ENCODE results near the gene GRID2. TPM values are rescaled to one million over a fixed set of nuclear protein-coding genes. Genes with fewer than 3 reads are reported as not detected.

Gene GRID2
- total and polyA plus RNA-seq, 10 of the 15 experiments (the other 5 are each of a cell fraction or from before 2014, with no cell fraction given): not detected

DNA sequence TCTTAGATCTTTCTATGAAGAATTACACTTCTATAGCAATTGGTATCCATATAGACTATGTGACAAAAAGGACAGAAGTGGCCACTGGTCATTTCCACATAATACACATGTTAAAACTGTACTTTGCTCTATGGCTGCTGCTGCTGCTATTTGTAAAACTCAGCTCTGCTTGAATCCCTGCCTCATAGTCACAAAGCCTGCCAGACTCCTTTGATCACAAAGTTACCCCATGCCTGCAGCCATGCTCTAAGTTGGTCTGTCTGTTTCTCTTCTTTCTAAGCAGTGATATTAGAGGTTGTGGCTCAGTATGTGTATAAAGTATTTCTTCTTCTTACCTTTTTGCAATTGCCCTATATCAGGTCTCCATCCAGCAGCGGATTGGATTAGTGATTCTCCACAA, 210.9 kb downstream of the GRID2 start:
- ChIA-PET POLR2A (no interaction called here), SMC1A (ENCODE audit: uncharacterized antibody, unreplicated experiment) (no interaction called here), RAD21 (ENCODE audit: unreplicated experiment) (no interaction called here), CTCF (no interaction called here)
- Histone ChIP-seq H3K4me2 (ENCODE audit: control insufficient read depth, insufficient read depth) (no peak overlapping the region), H4K20me1 (ENCODE audit: control insufficient read depth, insufficient read depth) (no peaks in the 10 kb centered on the region), H3K27me3 (replicated peaks in 1 of 2; ENCODE audit: control insufficient read depth in 2 of 2, insufficient read depth in 2 of 2, low read length in 1 of 2) (no peaks in the 10 kb centered on the region), H3K9ac (ENCODE audit: control insufficient read depth, insufficient read depth, low read length) (no peak overlapping the region), H3K36me3 (ENCODE audit: control insufficient read depth in 2 of 2, insufficient read depth in 2 of 2, low read length in 1 of 2) (no peaks in the 10 kb centered on the region), H2AFZ (ENCODE audit: control insufficient read depth, low read depth, low read length) (no peak overlapping the region), H3K27ac (ENCODE audit: control insufficient read depth, insufficient read depth) (no peak overlapping the region), H3K4me1 (ENCODE audit: control insufficient read depth, insufficient read depth, low read length) (no peaks in the 10 kb centered on the region), H3K4me3 (no peak overlapping the region), H3K9me3 (replicated peaks; ENCODE audit: control insufficient read depth, insufficient read depth, low read length) (no peaks in the 10 kb centered on the region), H3K79me2 (ENCODE audit: control insufficient read depth, insufficient read depth, low read length) (no peaks in the 10 kb centered on the region)
- 0% methylated on average over 1 of the region's 1 CpG for WGBS (ENCODE audit: insufficient coverage, insufficient replicate concordance, low lambda C conversion rate, missing lambda C conversion rate)
- no TSS peak for BruUV-seq (replicated peaks)
- no peak for ATAC-seq
- in situ Hi-C loops (cut with MboI) (no loop called here), intact Hi-C loops (cut with micrococcal nuclease; ENCODE audit: unreplicated experiment) (no loop called here)
- DNase-seq (ENCODE audit: low read depth, low spot score): no peak
- no peak for FAIRE-seq
- no peak for TF ChIP-seq SUZ12 (IDR thresholded peaks at IDR 0.05; ENCODE audit: unreplicated experiment)
- TF ChIP-seq, protein P1, sequence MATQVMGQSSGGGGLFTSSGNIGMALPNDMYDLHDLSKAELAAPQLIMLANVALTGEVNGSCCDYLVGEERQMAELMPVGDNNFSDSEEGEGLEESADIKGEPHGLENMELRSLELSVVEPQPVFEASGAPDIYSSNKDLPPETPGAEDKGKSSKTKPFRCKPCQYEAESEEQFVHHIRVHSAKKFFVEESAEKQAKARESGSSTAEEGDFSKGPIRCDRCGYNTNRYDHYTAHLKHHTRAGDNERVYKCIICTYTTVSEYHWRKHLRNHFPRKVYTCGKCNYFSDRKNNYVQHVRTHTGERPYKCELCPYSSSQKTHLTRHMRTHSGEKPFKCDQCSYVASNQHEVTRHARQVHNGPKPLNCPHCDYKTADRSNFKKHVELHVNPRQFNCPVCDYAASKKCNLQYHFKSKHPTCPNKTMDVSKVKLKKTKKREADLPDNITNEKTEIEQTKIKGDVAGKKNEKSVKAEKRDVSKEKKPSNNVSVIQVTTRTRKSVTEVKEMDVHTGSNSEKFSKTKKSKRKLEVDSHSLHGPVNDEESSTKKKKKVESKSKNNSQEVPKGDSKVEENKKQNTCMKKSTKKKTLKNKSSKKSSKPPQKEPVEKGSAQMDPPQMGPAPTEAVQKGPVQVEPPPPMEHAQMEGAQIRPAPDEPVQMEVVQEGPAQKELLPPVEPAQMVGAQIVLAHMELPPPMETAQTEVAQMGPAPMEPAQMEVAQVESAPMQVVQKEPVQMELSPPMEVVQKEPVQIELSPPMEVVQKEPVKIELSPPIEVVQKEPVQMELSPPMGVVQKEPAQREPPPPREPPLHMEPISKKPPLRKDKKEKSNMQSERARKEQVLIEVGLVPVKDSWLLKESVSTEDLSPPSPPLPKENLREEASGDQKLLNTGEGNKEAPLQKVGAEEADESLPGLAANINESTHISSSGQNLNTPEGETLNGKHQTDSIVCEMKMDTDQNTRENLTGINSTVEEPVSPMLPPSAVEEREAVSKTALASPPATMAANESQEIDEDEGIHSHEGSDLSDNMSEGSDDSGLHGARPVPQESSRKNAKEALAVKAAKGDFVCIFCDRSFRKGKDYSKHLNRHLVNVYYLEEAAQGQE (IDR thresholded peaks at IDR 0.05; ENCODE audit: low read depth, low read length): no peak

DNA sequence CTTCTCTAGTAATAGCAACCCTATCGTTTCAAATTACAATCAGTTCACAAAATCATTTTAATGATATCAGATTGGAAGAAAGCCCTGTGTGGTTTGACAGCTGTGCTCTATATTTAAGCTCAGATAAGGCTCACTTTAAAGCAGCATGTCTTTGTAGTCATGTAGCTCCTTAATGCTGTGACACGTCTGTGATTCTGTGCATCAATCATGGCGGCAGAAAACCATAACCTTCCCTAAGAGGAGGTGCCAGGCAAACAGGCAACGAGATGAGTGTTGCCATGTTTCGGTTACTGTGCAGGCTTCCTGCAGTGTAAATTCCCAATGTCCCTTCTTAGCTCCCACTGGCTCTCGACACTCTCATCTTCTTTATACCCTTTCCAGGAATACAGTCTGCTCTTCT, 212.7 kb downstream of the GRID2 start:
- intact Hi-C loops (cut with micrococcal nuclease; ENCODE audit: unreplicated experiment): no loop called here
- no peak for TF ChIP-seq SMARCA5 (IDR thresholded peaks at IDR 0.05)
- no peaks in the 10 kb centered on the region for H3K36me3 ChIP-seq (ENCODE audit: control insufficient read depth in 2 of 2, insufficient read depth in 2 of 2, low read length in 1 of 2)
- ChIA-PET RAD21 (ENCODE audit: unreplicated experiment) (no interaction called here), SMC1A (ENCODE audit: uncharacterized antibody, unreplicated experiment) (interaction anchor here (1.4 kb wide), 1 partner anchor 28 kb away, joined by 3 read pairs; no protein-coding TSS in a partner anchor), CTCF (interaction anchor here (0.8 to 1.3 kb wide), 2 partner anchors 11 to 13 kb away, joined by 3 to 4 read pairs; no protein-coding TSS in a partner anchor), POLR2A (no interaction called here)
- WGBS (ENCODE audit: insufficient coverage, insufficient replicate concordance, low lambda C conversion rate, missing lambda C conversion rate): 27% methylated on average over 6 of the region's 6 CpGs
- no peak for ATAC-seq
- H4K20me1 ChIP-seq (ENCODE audit: control insufficient read depth, insufficient read depth): no peaks in the 10 kb centered on the region
- H2AFZ ChIP-seq (ENCODE audit: control insufficient read depth, low read depth, low read length): no peak overlapping the region
- no peak overlapping the region for H3K4me3 ChIP-seq
- H3K27me3 ChIP-seq (replicated peaks in 1 of 2; ENCODE audit: control insufficient read depth in 2 of 2, insufficient read depth in 2 of 2, low read length in 1 of 2): no peaks in the 10 kb centered on the region
- no peaks in the 10 kb centered on the region for H3K9me3 ChIP-seq (replicated peaks; ENCODE audit: control insufficient read depth, insufficient read depth, low read length)
- no peak for DNase-seq (ENCODE audit: low read depth, low spot score)
- in situ Hi-C loops (cut with MboI): no loop called here
- no peaks in the 10 kb centered on the region for H3K79me2 ChIP-seq (ENCODE audit: control insufficient read depth, insufficient read depth, low read length)
- no peaks in the 10 kb centered on the region for H3K4me1 ChIP-seq (ENCODE audit: control insufficient read depth, insufficient read depth, low read length)
- no peak overlapping the region for H3K9ac ChIP-seq (ENCODE audit: control insufficient read depth, insufficient read depth, low read length)
- H3K4me2 ChIP-seq (ENCODE audit: control insufficient read depth, insufficient read depth): no peak overlapping the region
- no peak for FAIRE-seq
- BruUV-seq (replicated peaks): no TSS peak
- no peak overlapping the region for H3K27ac ChIP-seq (ENCODE audit: control insufficient read depth, insufficient read depth)

All from GM12878 (cell line).